Measurements from ENCODE around the gene TSHZ3.

GRCh38 chr19:31278555-31279435, 70.4 kb downstream of the TSHZ3 start:
- no peak for TF ChIP-seq POLR2A (IDR thresholded peaks at IDR 0.05)
- no peak for TF ChIP-seq CTCF (IDR thresholded peaks at IDR 0.05)
- no peak for TF ChIP-seq POLR2AphosphoS5 (IDR thresholded peaks at IDR 0.05)
- no peak for TF ChIP-seq EP300 (IDR thresholded peaks at IDR 0.05)
